ENCODE results near the gene RPRD1B.
A peak's percentile ranks its signal among the peaks of the same experiment; 100 is the strongest.

RPRD1B gene

GRCh38 chr20:38123021-38123587 lies 89.6 kb downstream of the RPRD1B start:
- DNase-seq (ENCODE audit: low read depth): peak; percentile 80

- DNase-seq (ENCODE audit: low read depth): peak; percentile 59
Measured at GRCh38 chr20:38125157-38126056, 91.9 kb downstream of the RPRD1B start.

GRCh38 chr20:38126146-38126921 lies 92.8 kb downstream of the RPRD1B start:
- DNase-seq (ENCODE audit: low read depth): no peak

GRCh38 chr20:38126932-38127621 lies 93.5 kb downstream of the RPRD1B start:
- peak; percentile 87 for DNase-seq (ENCODE audit: low read depth)

- DNase-seq (ENCODE audit: low read depth): no peak
Measured at GRCh38 chr20:38127920-38128528, 94.5 kb downstream of the RPRD1B start.

- no peak for DNase-seq (ENCODE audit: low read depth)
Measured at GRCh38 chr20:38128691-38129090, 95.1 kb downstream of the RPRD1B start.

- DNase-seq (ENCODE audit: low read depth): no peak
Measured at GRCh38 chr20:38129248-38129865, 95.8 kb downstream of the RPRD1B start.

GRCh38 chr20:38129893-38130609 lies 96.5 kb downstream of the RPRD1B start:
- DNase-seq (ENCODE audit: low read depth): no peak

GRCh38 chr20:38130687-38131587 lies 97.4 kb downstream of the RPRD1B start:
- DNase-seq (ENCODE audit: low read depth): no peak

GRCh38 chr20:38131588-38132121 lies 98.1 kb downstream of the RPRD1B start:
- DNase-seq (ENCODE audit: low read depth): peak; percentile 54

- DNase-seq (ENCODE audit: low read depth): no peak
Measured at GRCh38 chr20:38132156-38132909, 98.8 kb downstream of the RPRD1B start.

- DNase-seq (ENCODE audit: low read depth): no peak
Measured at GRCh38 chr20:38132910-38133501, 99.5 kb downstream of the RPRD1B start.

GRCh38 chr20:38133680-38134426 lies 100.3 kb downstream of the RPRD1B start:
- DNase-seq (ENCODE audit: low read depth): no peak

GRCh38 chr20:38134427-38135270 lies 101.1 kb downstream of the RPRD1B start:
- DNase-seq (ENCODE audit: low read depth): peak; percentile 72

- no peak for DNase-seq (ENCODE audit: low read depth)
Measured at GRCh38 chr20:38135271-38135650, 101.7 kb downstream of the RPRD1B start.

GRCh38 chr20:38135651-38136420 lies 102.3 kb downstream of the RPRD1B start:
- no peak for DNase-seq (ENCODE audit: low read depth)
